NCI-H2107 treated with DMSO at 0.1 percent for 48 hours (cell line): ENCODE results near the gene LSM5.

Experiments used
- DNase-seq: peaks from one replicate; lab custom pipeline; 2025; ENCODE audit not compliant: unreplicated experiment; lab: John Stamatoyannopoulos, UW

Gene LSM5

GRCh38 chr7:32462977-32463376 is 27.2 kb downstream of the LSM5 start:
- peak; percentile 97 for DNase-seq

GRCh38 chr7:32462451-32462850 is 27.7 kb downstream of the LSM5 start:
- no peak for DNase-seq

GRCh38 chr7:32461484-32461883 is 28.7 kb downstream of the LSM5 start:
- DNase-seq = no peak

GRCh38 chr7:32459788-32460187 is 30.4 kb downstream of the LSM5 start:
- no peak for DNase-seq

- DNase-seq = no peak
Observed at GRCh38 chr7:32458025-32458424, 32.2 kb downstream of the LSM5 start.

GRCh38 chr7:32453341-32454011 is 36.7 kb downstream of the LSM5 start:
- DNase-seq = peak; percentile 22

GRCh38 chr7:32447218-32447617 is 43.0 kb downstream of the LSM5 start:
- DNase-seq = no peak

GRCh38 chr7:32436146-32436928 is 53.8 kb downstream of the LSM5 start:
- DNase-seq = no peak
